ENCODE data around the gene TIMM23.
A peak's percentile ranks its signal among the peaks of the same experiment; 100 is the strongest.
"Not testable (repeated sequence)": the region's sequence is repeated elsewhere in the genome, so short reads cannot be mapped to it uniquely, and the experiment has no call there.

Gene TIMM23, protein sequence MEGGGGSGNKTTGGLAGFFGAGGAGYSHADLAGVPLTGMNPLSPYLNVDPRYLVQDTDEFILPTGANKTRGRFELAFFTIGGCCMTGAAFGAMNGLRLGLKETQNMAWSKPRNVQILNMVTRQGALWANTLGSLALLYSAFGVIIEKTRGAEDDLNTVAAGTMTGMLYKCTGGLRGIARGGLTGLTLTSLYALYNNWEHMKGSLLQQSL

DNA sequence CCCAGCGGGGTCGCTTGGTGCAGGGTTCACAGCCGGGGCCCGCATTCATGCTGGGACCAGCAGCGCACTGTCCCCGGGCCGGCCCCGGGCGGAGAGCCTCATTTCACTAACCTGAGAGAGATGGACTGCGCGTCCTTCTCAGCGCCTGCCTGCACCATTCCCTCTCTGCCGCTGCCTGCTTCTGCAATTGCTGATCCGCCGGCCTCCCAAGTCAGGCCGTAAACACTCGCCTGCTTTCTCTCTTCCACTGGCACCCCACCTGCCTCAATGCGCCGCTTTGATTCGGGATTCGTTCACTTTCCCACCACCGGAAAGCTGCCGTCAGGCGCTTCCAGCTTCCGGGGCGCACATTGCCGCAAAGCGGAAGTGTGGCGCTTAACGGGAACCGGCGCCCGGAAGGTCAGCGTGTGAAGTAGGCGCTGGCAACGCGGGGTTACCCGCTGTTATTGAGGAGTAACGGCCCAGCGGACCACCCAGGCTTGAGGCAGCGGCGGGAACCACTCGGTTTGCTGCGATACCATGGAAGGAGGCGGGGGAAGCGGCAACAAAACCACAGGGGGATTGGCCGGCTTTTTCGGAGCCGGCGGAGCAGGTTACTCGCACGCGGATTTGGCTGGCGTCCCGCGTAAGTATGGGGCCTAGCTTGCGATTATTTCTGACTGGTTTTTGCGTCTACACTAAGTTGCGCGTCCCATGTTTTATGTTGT is at the start of gene TIMM23:
TSS of gene TIMM23 (plus strand) at position 384 of the 707 bp plus-strand sequence. CDS start at position 520, 136 bp downstream.
- peak; percentile 2 to 23 for DNase-seq

DNA sequence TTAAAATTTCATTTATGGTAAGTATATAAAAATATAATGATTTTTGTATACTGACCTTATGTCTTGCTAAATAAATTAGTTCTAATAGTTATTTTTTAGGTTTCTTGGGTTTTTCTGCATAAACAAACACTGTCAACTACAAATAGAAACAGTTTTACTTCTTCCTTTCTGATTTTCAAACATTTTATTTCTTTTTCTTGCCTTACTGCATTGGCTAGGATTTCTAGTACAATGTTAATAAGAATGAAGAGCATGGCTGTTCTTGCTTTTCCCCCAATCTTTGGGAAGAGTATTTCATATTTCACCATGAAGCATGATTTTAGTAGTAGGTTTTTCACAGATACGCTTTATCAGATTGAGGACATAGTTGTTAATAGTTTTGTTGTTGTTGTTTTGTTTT is 45.5 kb upstream of the TIMM23 start:
- not testable (repeated sequence) for DNase-seq

DNA sequence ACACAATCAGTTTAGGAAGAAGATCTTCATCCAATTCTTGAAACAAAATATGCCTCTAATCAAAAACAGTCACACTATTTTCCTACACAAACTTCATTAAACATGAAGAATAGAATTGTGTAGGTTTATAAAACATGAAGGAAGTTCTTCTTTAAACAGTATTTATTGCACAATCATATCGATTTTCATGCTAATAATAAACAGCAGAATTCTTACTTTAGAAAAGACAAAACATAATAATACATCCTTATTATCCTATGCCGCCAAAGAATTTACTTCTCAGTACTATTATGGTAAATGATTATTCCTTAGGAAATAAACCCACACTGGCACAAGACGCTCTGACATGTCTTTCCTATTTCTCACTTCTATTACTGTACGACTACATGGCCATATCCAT is 41.0 kb upstream of the TIMM23 start:
- DNase-seq, result not testable (repeated sequence)

DNA sequence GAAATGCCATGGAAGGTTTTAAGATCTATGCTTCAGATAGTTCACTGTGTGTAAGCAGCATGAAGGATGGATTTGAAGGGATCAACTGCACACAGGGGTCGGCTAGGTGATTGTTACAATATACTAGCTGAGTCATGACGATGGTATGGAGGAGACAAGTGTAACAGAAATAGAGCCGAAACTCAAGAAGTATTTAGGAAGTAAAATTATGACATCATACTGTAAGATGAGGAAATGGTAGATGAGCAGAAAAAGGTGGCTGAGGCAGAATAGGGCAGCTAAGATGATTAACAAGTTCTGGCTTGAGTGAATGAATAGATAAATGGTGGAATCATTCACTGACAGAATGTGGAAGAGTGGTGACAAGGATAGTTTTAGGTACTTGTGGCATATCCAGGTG is 37.5 kb upstream of the TIMM23 start:
- DNase-seq, result not testable (repeated sequence)

DNA sequence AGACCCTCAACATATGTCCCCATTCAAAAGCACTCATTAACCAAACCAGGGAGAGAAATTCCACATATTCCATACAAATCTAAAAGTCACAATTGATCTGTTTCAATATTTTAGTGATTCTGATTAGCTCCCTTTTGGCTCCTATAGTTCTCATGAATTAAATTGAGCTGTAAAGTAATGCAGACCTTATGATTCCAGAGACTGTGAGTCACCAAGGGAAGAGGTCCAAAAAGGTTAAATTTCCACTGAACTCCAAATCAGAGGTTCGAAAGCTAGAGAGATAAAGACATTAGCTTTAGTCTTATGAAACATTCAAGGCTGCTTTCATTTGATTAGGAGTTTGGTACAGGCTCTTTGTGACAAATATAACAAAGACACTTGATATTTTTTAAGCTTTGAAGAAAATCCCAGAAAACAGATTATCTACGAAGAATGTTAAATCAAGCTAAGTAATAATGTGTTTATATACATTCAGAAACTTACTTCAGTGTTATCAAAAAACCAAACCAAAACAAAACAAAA is 33.1 kb upstream of the TIMM23 start:
- DNase-seq, result not testable (repeated sequence)

DNA sequence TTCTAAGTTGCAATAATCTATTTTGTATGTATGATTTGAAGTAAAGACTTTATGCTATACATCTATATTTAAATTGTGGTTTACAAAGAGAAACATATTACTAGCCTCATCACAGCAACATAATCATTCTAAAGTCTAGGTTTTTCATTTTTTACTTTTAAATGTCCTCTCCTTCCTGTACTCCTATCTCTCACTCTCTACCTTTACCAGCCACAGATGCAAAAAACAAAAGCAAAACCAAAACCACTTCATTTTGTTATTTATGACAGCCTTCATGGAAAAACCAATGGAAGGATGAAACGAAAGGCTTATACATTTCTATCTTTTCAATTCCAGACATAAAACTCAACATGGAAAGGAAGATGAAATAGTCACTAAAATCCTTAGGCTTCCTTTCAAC is 31.1 kb upstream of the TIMM23 start:
- DNase-seq, result not testable (repeated sequence)

DNA sequence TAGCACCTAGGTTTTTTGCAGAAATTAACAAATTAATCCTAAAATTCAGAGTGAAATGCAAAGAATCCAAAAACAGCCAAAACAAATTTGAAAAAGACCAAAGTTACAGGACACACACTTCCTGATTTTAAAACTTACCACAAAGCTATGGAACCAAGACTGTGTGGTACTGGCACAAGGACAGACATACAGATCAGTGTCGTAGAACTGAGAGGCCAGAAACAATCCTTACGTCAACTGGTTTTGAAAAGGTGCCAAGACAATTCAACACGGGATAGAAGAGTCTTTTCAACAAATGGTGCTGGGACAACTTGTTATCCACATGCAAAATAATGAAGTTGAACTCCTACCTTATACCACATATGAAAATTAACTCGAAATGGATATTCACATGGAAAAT is 26.8 kb upstream of the TIMM23 start:
- not testable (repeated sequence) for DNase-seq

DNA sequence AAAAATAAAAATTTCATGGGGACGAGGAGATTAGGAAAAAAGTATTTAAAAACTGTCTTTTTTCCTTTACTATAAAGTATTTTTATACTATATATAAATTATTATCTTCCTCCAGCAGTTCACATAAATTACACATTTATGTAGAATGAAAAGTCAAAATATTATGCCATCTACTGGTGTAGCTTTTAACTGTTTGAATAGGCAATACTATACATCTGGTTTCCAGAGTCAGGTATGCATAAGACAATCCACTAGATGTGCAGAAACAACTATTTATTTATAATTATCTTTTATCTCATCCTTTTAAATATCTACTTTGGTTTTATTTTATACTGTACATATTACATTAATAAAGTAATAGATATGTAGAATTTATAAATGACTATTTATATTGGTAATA is 24.9 kb upstream of the TIMM23 start:
- DNase-seq, result not testable (repeated sequence)

DNA sequence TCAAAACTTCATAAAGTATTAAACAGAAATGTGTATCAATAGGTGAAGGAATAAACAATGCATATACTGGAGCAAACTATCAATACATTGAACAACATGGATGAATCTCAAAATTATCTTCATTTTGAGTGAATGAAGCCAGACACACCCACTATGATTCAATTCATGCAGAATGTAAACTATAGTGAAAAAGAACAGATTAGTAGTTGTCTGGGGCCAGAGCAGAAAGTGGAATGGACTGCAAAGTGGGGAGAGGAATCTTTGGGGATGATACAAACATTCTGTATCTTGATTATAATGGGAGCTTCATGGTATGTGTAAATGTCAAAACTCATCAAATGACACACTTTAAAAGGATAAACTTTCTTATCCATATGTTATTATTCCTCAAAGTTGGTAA is 23.5 kb upstream of the TIMM23 start:
- DNase-seq, result not testable (repeated sequence)

DNA sequence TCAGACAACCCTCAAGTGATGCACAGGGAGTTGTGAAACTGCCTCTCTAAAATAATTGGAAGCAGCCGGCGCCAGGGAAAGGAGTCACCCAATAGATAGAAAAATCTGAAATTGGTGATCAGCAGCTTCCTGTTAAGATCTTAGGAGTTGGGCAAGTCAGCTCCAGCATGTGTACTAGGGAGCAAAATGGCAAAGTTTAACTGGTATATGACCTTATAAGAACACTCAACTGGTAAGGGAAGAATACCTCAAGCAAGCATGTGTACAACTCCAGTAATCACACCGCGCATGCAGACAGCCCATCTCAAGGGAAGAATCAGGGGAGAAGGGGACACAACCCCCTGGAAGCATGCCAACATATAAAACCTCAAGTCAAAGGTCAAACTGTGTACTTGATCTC is 17.9 kb upstream of the TIMM23 start:
- DNase-seq, result not testable (repeated sequence)

DNA sequence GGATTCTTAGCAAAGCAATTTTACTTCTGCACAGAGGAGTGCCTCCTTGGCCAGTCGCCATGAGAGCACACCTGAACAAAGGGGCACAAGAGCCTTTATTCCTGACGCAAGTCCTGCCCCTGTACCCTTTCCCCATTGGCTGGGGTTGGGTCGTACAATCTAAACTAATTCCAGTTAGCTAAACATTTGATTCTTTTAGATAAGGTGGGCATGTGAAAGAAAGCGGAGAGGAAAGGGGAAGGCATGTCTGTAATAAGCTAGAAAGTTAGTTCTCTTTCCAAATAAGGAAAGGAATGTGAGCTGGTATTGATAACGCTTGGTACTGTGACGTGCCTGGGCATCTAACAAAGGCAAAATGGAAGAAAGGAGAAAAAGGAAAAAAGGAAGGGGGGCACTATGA is 15.7 kb upstream of the TIMM23 start:
- not testable (repeated sequence) for DNase-seq

DNA sequence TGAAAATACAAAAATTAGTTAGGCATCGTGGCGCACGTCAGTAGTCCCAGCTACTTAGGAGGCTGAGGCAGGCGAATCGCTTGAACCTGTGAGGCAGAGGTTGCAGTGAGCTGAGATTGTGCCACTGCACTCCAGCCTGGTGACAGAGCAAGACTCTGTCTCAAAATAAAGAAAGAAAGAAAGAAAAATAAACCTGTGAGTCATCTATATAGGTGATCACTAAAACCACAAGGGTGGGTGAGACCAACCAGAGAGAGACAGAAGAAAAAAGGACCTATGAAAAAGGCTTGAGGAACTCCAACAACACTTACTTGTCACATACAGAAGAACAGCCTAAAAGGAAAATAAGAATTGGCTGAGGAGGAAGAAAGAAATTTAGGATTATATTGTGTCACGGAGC is 14.4 kb upstream of the TIMM23 start:
- DNase-seq, result not testable (repeated sequence)

DNA sequence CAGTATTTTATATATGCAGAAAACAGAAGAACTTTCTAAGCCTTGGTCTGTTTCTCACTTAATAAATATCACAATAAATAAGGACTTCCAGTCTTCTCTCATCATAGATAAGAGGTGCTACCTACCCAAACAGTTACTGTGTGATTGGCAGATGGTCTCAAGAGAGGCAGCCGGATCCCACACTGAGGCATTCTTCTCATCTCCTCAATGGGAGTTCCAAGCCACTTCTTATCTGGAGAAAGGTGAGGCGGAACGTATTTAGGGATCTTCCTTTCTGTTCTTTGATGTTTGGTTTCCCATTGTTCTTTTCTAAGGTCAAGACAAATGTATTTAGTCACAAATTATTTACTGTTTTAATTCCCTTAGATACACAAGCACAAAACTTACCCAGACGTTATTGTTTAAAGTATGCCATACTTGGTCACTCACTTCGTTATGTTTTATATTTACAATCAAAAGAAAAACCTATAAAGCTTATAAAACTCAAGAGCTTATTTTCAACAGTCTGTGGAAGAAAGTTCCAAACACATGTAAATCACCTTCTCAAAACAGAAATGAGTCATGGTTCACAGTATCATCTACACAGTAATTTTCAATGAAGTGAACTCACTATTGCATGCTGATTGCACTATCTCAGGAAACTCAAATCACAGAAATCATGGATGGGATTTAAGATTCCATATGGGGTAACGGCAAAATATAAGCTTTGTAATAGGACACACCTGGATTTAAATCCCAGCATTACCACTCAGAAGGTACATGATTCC is 9.4 kb upstream of the TIMM23 start:
- not testable (repeated sequence) for DNase-seq

DNA sequence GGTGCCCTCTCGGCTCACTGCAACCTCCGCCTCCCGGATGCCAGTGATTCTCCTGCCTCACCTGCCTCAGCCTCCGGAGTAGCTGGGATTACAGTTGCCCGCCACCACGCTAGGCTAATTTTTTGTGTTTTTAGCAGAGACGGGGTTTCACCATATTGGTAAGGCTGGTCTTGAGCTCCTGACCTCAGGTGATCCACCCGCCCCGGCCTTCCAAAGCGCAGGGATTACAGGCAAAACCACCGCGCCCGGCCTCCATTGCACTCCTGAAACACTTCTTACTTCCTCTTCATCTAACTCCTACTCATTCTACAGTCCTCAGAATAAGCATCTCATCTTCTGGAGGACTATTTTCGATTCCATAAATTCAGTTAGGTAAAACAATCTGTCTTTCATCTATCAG is 1.3 kb upstream of the TIMM23 start:
- not testable (repeated sequence) for DNase-seq

DNA sequence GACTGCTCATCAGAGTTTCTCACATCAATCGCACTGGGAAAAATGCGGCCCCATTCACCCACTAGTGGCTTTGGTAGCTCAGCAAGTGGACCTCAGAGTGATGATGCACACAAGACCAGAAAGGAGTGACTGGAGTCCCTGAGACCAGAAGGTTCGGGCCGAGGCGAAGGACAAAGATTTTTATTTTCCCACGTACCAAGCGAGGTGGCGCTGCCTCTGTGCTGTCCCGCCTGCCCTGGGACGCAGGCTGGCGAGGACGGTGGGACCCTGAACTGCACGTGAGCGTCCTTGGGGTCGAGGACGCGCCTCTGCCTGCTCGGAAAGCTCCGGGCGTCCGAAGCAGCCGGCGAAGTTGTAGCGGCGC is 565 bp upstream of the TIMM23 start:
- not testable (repeated sequence) for DNase-seq

DNA sequence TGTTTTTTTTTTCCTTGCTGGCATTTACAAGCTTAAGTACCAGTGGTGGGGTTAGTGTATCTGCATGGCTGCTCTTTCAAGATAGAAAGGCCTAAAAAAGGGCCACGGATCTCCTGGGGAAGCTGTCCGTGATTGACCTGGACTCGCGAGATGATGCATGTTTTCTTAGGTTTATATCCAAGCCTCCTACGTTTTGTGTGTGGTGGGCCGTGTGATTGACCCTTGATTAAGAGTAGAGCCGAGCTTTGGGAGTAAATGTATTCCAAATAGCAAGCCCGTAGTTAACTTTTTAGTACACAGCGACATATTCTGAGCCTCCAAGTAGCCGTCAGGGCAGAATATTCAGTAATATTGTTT is 502 bp downstream of the TIMM23 start:
- DNase-seq, result not testable (repeated sequence)

DNA sequence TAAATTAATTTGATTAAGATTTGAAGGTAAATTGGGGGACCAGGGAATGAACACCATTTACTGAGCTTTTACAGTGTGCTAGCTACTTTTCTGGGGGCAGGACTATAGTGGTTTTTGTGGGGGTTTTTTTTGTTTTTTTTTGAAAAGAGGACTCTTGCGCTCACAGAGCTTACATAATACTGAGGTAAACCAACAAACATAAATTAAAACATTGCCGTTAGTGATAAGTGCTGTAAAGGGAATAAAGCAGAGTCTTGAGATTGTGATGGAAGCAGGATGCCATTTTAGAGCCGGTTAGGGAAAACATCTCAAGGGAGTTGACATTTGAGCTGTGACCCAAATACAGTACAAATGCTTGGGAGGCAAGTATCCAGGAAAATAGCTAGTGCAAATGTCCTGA is 1.8 kb downstream of the TIMM23 start:
- not testable (repeated sequence) for DNase-seq

DNA sequence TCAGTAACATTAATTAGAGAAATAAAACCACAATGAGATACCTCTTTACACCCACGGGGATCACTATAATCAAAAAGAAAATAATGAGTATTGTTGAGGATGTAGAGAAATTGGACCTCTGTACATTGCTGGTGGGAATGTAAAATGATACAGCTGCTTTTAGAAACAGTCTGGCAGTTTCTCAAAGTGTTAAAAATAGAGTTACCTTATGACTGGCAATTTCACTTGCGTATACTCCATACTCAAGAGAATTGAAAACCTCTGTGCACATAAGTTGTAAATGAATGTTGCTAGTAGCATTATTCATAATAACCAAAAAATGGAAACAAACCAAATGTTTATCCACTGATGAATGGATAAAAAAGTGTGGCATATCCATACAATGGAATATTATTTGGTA is 6.3 kb downstream of the TIMM23 start:
- DNase-seq, result not testable (repeated sequence)

DNA sequence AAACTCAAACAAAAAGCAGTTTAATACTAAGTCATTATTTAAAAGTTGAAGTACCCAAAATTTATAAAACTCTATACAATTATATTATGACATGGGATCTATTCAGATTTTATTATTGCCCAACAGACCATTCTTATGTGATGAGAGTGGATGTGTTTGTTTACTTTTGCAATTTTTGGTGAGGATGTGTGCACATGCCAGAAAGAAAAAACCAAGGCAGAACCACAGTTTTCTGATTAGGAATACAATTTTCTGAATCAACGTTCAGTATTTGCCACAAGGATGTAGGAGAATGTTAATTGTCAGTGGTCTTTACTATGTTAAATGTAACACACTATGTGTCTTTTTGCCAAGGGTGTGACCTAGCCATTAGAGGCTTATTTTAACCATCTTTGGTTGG is 9.1 kb downstream of the TIMM23 start:
- not testable (repeated sequence) for DNase-seq

DNA sequence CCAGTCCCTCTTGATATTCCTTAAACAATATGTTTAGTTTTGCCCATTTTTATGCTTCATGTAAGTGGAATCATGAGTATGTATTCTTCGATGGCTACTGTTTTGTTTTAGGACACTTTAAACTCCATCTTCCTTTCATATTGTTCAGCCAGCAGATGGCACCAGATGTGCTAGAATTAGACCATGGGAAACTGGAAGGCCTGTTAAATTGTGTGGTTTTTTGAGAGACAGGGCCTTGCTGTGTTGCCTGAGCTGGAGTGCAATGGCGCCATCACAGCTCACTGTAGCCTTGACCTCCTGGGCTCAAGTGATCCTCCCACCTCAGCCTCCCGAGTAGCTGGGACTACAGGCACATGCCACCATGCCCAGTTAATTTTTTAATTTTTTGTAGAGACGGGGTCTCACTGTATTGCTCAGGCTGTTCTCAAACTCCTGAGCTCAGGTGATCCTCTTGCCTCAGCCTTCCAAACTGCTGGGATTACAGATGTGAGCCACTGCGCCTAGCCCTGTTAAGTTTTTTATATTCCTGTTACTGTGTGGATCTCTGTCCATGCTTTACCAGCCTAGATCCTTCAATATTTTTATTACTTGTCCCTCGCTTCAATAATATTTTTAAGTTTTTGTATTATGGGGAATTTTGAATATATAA is 11.4 kb downstream of the TIMM23 start:
- DNase-seq, result not testable (repeated sequence)

DNA sequence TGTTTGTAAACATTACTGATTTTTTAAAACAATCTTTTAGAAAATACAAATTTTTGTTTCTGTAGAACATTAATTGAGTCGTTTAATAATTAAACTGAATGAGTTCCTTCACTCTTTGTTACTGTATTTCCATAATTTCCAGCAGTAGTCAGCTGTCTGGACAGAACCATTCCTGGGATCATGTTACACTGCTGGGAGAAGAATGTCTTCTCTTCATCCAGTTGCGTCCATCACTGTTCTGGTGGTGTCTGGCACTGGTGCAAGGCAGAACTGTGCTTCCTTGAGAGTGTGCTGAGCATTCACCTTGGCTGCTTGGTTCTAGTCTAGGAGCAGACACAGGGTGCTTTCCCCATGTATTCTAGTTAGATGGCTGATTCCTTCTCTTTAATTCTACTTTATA is 12.2 kb downstream of the TIMM23 start:
- DNase-seq, result not testable (repeated sequence)

DNA sequence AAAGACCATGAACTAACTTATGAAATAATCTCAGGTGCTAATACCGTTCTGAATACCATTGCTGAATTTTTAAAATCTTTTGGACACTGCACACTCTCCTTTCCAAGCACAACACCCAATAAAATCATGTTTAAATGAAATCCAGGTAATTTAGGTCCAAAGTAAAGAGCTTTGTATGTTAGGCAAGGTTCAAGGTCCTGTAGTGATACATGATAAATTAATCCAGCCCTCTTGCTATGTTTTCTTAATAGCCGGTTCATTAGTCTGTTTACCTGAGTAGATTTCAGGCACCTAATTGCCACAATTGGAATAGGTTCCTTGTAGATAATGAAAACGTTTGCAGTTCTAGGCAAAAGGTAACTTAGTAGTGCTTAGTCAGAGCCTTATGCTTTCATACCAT is 13.3 kb downstream of the TIMM23 start:
- DNase-seq, result not testable (repeated sequence)

DNA sequence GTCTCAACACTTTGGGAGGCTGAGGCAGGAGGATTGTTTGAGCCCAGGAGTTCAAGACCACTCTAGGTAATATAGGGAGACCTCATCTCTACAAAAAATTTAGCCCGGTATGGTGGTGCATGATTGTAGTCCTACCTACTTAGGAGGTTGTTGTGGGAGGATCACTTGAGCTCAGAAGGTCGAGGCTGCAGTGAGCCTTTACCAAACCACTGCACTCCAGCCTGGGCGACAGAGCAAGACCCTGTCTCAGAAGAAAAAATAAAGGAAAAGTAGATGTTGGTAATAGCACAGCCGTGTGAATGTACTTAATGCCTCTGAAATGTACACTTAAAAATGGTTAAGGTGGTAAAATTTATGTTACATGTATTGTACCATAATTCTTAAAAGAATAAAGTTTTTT is 25.3 kb downstream of the TIMM23 start:
- DNase-seq, result no peak

Data from NCI-H187 (cell line).